GM13977 (cell line): ENCODE data around the gene MEG3.
"Not testable (repeated sequence)": the region's sequence is repeated elsewhere in the genome, so short reads cannot be mapped to it uniquely, and the experiment has no call there.

Source experiments
- DNase-seq: peaks from one replicate; pipeline ENCODE4 v3.0.0; 2012; ENCODE audit warnings: low spot score
- in situ Hi-C: fragments of 300-500 bp; cut with MboI; formaldehyde crosslinking; loops from one replicate; pipeline ENCODE4 v1.12.0; 2022; ENCODE audit warnings: low sequenced_read_pairs, low pct_unique_long_range_greater_than_20kb, mixed read lengths, inconsistent platforms; ENCODE audit not compliant: unreplicated experiment
- TF ChIP-seq, protein P1 (sequence below): IDR thresholded peaks from 2 replicates; pipeline ENCODE4 v1.5.1; 2012; ENCODE audit warnings: mild to moderate bottlenecking, control low read depth; ENCODE audit not compliant: insufficient read depth; ENCODE audit errors: extremely low read depth, missing control alignments

MEG3 gene

DNA sequence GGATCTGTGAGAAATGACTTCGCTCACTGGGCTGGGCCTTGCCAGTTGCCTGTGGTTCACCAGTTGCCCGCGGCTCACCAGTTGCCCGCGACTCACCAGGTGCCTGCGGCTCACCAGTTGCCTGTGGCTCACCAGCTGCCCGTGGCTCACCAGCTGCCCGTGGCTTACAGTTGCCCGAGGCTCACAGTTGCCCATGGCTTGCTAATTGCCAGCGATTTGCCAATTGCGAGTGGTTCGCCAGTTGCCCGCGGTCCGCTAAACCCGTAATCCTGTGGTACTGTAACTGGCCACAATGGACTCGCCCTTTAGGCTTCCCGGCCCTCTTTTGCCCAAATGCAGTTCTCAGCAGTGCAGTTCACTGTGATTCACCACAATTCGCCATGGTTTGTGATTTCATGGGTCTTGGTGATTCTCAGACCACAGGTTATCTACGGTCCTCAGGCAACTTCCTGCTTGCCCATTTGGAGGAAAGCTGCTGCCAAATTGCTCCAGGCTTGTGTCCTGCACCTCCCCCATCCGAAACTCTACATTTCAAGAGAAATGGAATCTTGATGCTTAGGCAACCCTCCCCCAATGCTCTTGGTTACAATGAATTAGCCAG is 15.0 kb upstream of the MEG3 start:
- in situ Hi-C loops = no loop called here
- TF ChIP-seq, protein P1, sequence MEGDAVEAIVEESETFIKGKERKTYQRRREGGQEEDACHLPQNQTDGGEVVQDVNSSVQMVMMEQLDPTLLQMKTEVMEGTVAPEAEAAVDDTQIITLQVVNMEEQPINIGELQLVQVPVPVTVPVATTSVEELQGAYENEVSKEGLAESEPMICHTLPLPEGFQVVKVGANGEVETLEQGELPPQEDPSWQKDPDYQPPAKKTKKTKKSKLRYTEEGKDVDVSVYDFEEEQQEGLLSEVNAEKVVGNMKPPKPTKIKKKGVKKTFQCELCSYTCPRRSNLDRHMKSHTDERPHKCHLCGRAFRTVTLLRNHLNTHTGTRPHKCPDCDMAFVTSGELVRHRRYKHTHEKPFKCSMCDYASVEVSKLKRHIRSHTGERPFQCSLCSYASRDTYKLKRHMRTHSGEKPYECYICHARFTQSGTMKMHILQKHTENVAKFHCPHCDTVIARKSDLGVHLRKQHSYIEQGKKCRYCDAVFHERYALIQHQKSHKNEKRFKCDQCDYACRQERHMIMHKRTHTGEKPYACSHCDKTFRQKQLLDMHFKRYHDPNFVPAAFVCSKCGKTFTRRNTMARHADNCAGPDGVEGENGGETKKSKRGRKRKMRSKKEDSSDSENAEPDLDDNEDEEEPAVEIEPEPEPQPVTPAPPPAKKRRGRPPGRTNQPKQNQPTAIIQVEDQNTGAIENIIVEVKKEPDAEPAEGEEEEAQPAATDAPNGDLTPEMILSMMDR = no peak
- DNase-seq = no peak

DNA sequence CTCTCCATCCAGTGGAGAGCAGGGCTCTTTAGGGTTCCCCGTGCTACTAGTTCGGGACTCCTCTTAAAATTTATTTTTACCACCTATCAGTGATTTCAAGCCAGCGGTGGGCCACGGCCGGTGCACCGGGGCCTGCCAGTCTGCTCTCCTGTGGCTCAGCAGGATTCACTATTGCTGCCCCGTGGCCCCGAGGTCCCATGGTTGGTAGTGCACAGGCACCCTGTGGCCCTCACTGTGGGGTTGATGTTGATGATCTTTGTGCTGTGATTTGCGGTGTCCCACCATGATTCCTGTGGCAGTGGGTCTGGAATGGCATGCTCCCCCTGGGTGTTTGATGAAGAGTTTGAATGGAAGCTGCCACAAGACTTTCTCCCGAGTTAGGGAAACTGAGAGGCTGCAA is 12.6 kb upstream of the MEG3 start:
- in situ Hi-C loops = no loop called here
- TF ChIP-seq, protein P1 = no peak
- no peak for DNase-seq

- TF ChIP-seq, protein P1 = no peak
- in situ Hi-C loops = no loop called here
These were observed 10.2 kb upstream of the MEG3 start for GRCh38 chr14:100815478-100816285.

DNA sequence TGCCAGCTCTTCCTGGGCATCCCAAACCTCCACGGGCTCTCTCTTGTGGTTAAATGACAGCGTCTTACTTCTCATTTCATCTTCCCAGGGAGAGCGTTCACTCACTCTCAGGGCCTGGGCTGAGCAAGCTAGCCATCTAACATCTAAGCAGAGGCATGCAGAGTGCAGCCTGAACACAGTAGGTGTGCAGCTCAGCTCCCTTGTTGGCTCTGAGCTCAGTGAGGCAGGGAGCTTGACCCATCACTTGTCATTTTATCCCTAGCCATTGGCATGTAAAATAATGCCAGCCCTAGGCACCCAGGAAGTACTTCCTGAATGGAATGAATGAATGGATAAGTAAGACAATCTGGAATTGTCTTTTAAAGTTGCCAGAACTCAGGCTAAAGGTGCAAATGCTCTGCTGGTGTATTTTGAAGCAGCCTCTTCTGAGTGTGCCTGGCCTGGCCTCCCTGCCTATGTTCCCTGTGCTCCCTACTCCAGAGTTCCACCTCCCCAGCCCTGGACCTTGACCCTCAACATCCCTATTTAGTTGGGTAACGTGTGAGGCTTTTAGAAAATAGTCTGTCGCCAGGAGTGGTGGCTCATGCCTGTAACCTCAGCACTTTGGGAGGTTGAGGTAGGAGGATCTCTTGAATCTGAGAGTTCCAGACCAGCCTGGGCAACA is 9.5 kb upstream of the MEG3 start:
- no peak for DNase-seq
- in situ Hi-C loops = no loop called here
- TF ChIP-seq, protein P1 = no peak

More at GRCh38 chr14:100815478-100816285, 10.2 kb upstream of the MEG3 start:
- DNase-seq = no peak

- TF ChIP-seq, protein P1 = no peak
- no peak for DNase-seq
- in situ Hi-C loops = no loop called here
These were observed 8.7 kb upstream of the MEG3 start for GRCh38 chr14:100816950-100817901.

DNA sequence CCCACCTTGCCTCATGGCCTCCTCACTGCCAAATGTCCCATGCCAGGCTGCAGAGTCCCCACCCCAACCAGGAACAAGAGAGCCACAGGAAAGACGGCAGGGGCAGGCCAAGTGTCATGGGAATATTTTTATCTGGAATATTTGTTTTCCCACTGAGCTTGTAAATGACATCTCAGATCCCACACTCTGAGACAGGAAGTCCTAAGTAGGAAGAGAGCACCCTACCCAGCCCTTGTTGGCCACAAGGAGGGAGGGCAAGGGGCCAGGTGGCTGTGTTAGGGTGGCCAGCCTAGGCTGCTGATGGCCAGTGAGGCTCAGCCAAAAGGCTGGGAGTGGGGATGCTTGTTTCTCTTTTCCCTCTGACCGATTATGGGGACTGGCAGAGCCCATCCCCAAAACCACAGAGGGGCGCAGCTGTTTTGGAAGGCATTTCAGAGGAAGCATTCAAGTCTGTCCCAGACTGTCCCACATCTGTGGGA is 7.7 kb upstream of the MEG3 start:
- in situ Hi-C loops = no loop called here
- no peak for DNase-seq
- TF ChIP-seq, protein P1 = no peak

DNA sequence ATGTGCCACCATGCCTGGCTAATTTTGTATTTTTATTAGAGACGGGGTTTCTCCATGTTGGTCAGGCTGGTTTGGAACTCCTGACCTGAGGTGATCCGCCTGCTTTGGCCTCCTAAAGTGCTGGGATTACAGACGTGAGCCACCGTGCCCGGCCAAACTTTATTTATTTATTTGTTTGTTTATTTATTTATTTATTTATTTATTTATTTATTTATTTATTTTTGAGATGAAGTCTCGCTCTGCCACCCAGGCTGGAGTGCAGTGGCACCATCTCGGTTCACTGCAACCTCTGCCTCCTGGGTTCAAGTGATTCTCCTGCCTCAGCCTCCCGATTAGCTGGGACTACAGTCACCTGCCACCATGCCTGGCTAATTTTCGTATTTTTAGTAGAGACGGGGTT is 7.0 kb upstream of the MEG3 start:
- DNase-seq, in situ Hi-C loops: not testable (repeated sequence)
